ENCODE measurements around the gene PLXNB1. TPM values are rescaled to one million over a fixed set of nuclear protein-coding genes. Genes with fewer than 3 reads are reported as not detected.

Gene PLXNB1
- total RNA-seq, 1 experiment from 2014 or later: 35.6 TPM

GRCh38 chr3:48440590-48440958, 10.7 kb upstream of the PLXNB1 start:
- peaks cover 11 to 33% of the 10 kb centered on the region in 2 experiments for H3K4me1 ChIP-seq (ENCODE audit: control insufficient read depth in 1 of 2, insufficient read depth in 2 of 2, low read length in 2 of 2)
- TSS peak; percentile 76 for BruUV-seq (replicated peaks)
- H2AFZ ChIP-seq (ENCODE audit: low read depth, low read length, poor library complexity, severe bottlenecking): no peak overlapping the region
- no peaks in the 10 kb centered on the region for H3K27me3 ChIP-seq (ENCODE audit: insufficient read depth, low read length)
- no peaks in the 10 kb centered on the region for H4K20me1 ChIP-seq (ENCODE audit: insufficient read depth)
- intact Hi-C loops (cut with micrococcal nuclease): no loop called here
- H3K36me3 ChIP-seq (ENCODE audit: control insufficient read depth in 1 of 2, insufficient read depth in 2 of 2, low read length in 2 of 2): peaks cover 16 to 21% of the 10 kb centered on the region in 2 experiments; a peak in 3 of 4 replicates
- peak overlapping the region; percentile 75 for H3K4me2 ChIP-seq (ENCODE audit: low read length)
- H3K27ac ChIP-seq (ENCODE audit: low read depth, low read length): peak overlapping the region; percentile 71
- ATAC-seq: peak; percentile 4
- ChIA-PET RAD21 (ENCODE audit: low non-redundant PET in 1 of 2, low total read pairs in 2 of 2, uncharacterized antibody in 2 of 2, unreplicated experiment in 2 of 2) (no interaction called here), CTCF (interaction anchor here (1.7 kb wide), 1 partner anchor 33 kb away, joined by 6 read pairs; no protein-coding TSS in a partner anchor), POLR2A (no interaction called here)
- DNase-seq (ENCODE audit: low read depth, low spot score): no peak
- no peak for TF ChIP-seq JUND (IDR thresholded peaks at IDR 0.05)
- TF ChIP-seq FOSL1 (IDR thresholded peaks at IDR 0.05; ENCODE audit: low read depth): no peak
- no peak for TF ChIP-seq ZBTB33 (IDR thresholded peaks at IDR 0.05; ENCODE audit: extremely low read depth, insufficient replicate concordance, low read length)
- TF ChIP-seq SRF (IDR thresholded peaks at IDR 0.05; ENCODE audit: low read depth): no peak
- no peak for TF ChIP-seq POLR2A (IDR thresholded peaks at IDR 0.05; ENCODE audit: borderline replicate concordance, extremely low read depth, insufficient read depth, insufficient read length)
- no peak for TF ChIP-seq CEBPB (IDR thresholded peaks at IDR 0.05; ENCODE audit: low read depth)
- TF ChIP-seq TCF7L2 (IDR thresholded peaks at IDR 0.05; ENCODE audit: borderline replicate concordance, extremely low read depth, insufficient read depth, insufficient read length): no peak
- TF ChIP-seq CBX3 (IDR thresholded peaks at IDR 0.05; ENCODE audit: low read depth): no peak
- TF ChIP-seq CTCF (IDR thresholded peaks at IDR 0.05 in 2 of 3, conservative IDR thresholded peaks at IDR 0.05 in 1 of 3; ENCODE audit: borderline replicate concordance in 1 of 3, insufficient read depth in 1 of 3, low read depth in 2 of 3, low read length in 2 of 3): no peak
- TF ChIP-seq REST (IDR thresholded peaks at IDR 0.05; ENCODE audit: low read depth): no peak
- no peaks in the 10 kb centered on the region for H3K9me3 ChIP-seq (ENCODE audit: control insufficient read depth in 1 of 2, insufficient read depth in 1 of 2, low read depth in 1 of 2, low read length in 2 of 2)
- peak overlapping the region; percentile 97 for H3K9ac ChIP-seq (ENCODE audit: low read length)
- H3K79me2 ChIP-seq (ENCODE audit: insufficient read depth, low read length): peaks cover 49% of the 10 kb centered on the region
- H3K9me2 ChIP-seq (ENCODE audit: insufficient read depth): no peaks in the 10 kb centered on the region
- peak overlapping the region; percentile 98 to 100 for H3K4me3 ChIP-seq (replicated peaks in 1 of 2; ENCODE audit: low read depth in 1 of 2, low read length in 2 of 2)
